ENCODE measurements around the gene MORN1.

DNA sequence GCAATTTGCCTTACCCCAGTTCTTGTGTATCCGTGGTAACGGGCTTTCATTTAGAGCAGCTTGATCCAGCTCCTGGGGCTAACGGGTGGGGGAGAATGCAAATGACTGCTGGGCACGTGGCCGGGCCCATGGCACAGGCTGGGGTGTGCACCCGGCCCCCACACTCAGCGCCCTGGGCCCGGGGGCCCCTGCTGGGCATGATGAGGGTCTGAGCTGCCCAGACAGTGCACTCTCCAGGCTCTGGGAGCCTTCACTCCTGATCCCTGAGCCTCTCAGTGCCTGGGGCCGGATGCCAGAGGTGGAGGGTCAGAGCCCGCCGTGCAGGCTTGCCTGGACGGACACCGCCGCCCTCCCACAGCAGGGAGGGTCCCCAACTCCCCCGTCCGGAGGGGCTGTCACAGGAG, 41.1 kb upstream of the MORN1 start:
- no peak for TF ChIP-seq CTCF (IDR thresholded peaks at IDR 0.05; ENCODE audit: poor library complexity, severe bottlenecking)
- TF ChIP-seq POLR2AphosphoS5 (IDR thresholded peaks at IDR 0.05), result no peak

All from neural cell (in vitro differentiated cells).